Measurements from ENCODE around the gene RALY.

GRCh38 chr20:34075647-34076046, 81.9 kb downstream of the RALY start:
- TF ChIP-seq CTCF (conservative IDR thresholded peaks at IDR 0.05; ENCODE audit: low read depth, low read length) (no peak), POLR2A (IDR thresholded peaks at IDR 0.05; ENCODE audit: low read depth, low read length) (no peak)

All from IMR-90 (cell line).